KMS-11 (cell line): ENCODE data around the gene HSBP1L1.

Source experiments
- H2AFZ ChIP-seq: fragments of 200-600 bp; sonication (generic); 2 replicates; pipeline ENCODE4 v1.6.1; 2016; ENCODE audit warnings: antibody characterized with exemption, mixed run types, low read depth
- H3K27ac ChIP-seq: fragments of 200-600 bp; sonication (generic); 2 replicates; pipeline ENCODE4 v1.6.1; 2016; ENCODE audit warnings: mild to moderate bottlenecking, mixed run types
- H3K27me3 ChIP-seq: fragments of 200-600 bp; sonication (generic); 2 replicates; pipeline ENCODE4 v1.6.1; 2017; ENCODE audit warnings: mild to moderate bottlenecking, low read depth, mixed run types, moderate library complexity; ENCODE audit not compliant: insufficient read depth
- H3K36me3 ChIP-seq: fragments of 200-600 bp; sonication (generic); 2 replicates; pipeline ENCODE4 v1.6.1; 2017; ENCODE audit warnings: mild to moderate bottlenecking, mixed run types; ENCODE audit not compliant: insufficient read depth
- H3K4me1 ChIP-seq: fragments of 200-600 bp; sonication (generic); 2 replicates; pipeline ENCODE4 v1.6.1; 2016; ENCODE audit warnings: mild to moderate bottlenecking, low read depth, mixed run types; ENCODE audit not compliant: poor library complexity, severe bottlenecking
- H3K4me2 ChIP-seq: fragments of 200-600 bp; sonication (generic); 2 replicates; pipeline ENCODE4 v1.7.0; 2016; ENCODE audit warnings: mild to moderate bottlenecking, mixed run types
- H3K4me3 ChIP-seq: fragments of 200-600 bp; sonication (generic); IDR thresholded peaks from 2 replicates; pipeline ENCODE4 v1.6.1; 2017; ENCODE audit warnings: low read depth, low read length, mixed read lengths; ENCODE audit not compliant: insufficient read depth
- H3K79me2 ChIP-seq: fragments of 200-600 bp; sonication (generic); 2 replicates; pipeline ENCODE4 v1.6.1; 2016; ENCODE audit warnings: low read depth, mixed run types; ENCODE audit not compliant: insufficient read depth
- H3K9ac ChIP-seq: fragments of 200-600 bp; sonication (generic); 2 replicates; pipeline ENCODE4 v1.6.1; 2016; ENCODE audit warnings: mild to moderate bottlenecking, mixed run types
- H4K20me1 ChIP-seq: fragments of 200-600 bp; sonication (generic); 2 replicates; pipeline ENCODE4 v1.6.1; 2016; ENCODE audit warnings: mild to moderate bottlenecking, mixed run types; ENCODE audit not compliant: insufficient read depth
- CTCF ChIP-seq: fragments of 200-600 bp; sonication (generic); conservative IDR thresholded peaks from 2 replicates; pipeline ENCODE4 v1.6.1; 2017; ENCODE audit warnings: low read depth, mild to moderate bottlenecking, antibody characterized with exemption, low read length, moderate library complexity, mixed read lengths

The HSBP1L1 gene

GRCh38 chr18:79986726-79987125, 22.3 kb downstream of the HSBP1L1 start:
- Histone ChIP-seq H3K79me2 (peaks cover 66% of the 10 kb centered on the region), H3K9ac (peak overlapping the region; percentile 96), H3K36me3 (no peaks in the 10 kb centered on the region; the same call in 1 of the 2 replicates), H2AFZ (no peak overlapping the region), H3K4me2 (peak overlapping the region; percentile 86), H3K27me3 (no peaks in the 10 kb centered on the region), H3K4me1 (peaks cover 30% of the 10 kb centered on the region), H4K20me1 (peaks cover 37% of the 10 kb centered on the region), H3K4me3 (peak overlapping the region; percentile 7), H3K27ac (no peak overlapping the region)
- no peak for TF ChIP-seq CTCF

GRCh38 chr18:79987566-79987965, 23.1 kb downstream of the HSBP1L1 start:
- Histone ChIP-seq H3K9ac (peak overlapping the region; percentile 96), H3K4me2 (peak overlapping the region; percentile 86), H3K79me2 (peaks cover 57% of the 10 kb centered on the region), H2AFZ (peak overlapping the region; percentile 88; the same call in 1 of the 2 replicates), H3K27ac (peak overlapping the region; percentile 88), H4K20me1 (peaks cover 31% of the 10 kb centered on the region), H3K36me3 (no peaks in the 10 kb centered on the region; the same call in 1 of the 2 replicates), H3K27me3 (no peaks in the 10 kb centered on the region), H3K4me1 (peaks cover 30% of the 10 kb centered on the region), H3K4me3 (peak overlapping the region; percentile 7)
- no peak for TF ChIP-seq CTCF

- peaks cover 26% of the 10 kb centered on the region for H4K20me1 ChIP-seq
- H3K4me2 ChIP-seq, result peak overlapping the region; percentile 86
- peak overlapping the region; percentile 7 for H3K4me3 ChIP-seq
- TF ChIP-seq CTCF, result 0 out of 2 replicates have a peak, but pooled peaks have one; percentile 29
- peak overlapping the region; percentile 88 for H2AFZ ChIP-seq
- H3K9ac ChIP-seq, result peak overlapping the region; percentile 96
- peaks cover 52% of the 10 kb centered on the region for H3K79me2 ChIP-seq
- peaks cover 30% of the 10 kb centered on the region for H3K4me1 ChIP-seq
- H3K27ac ChIP-seq, result peak overlapping the region; percentile 88
- no peaks in the 10 kb centered on the region for H3K27me3 ChIP-seq
- no peaks in the 10 kb centered on the region for H3K36me3 ChIP-seq
Measured at GRCh38 chr18:79988071-79988450, 23.6 kb downstream of the HSBP1L1 start.

GRCh38 chr18:79988451-79989194, 24.2 kb downstream of the HSBP1L1 start, which contains the start of gene TXNL4A:
TXNL4A (minus strand) TSS chr18:79988563; CDS start chr18:79988392, 171 bp downstream.
- H4K20me1 ChIP-seq, result peaks cover 20% of the 10 kb centered on the region
- no peaks in the 10 kb centered on the region for H3K36me3 ChIP-seq
- no peak for TF ChIP-seq CTCF
- peak within 1 kb of the TSS; percentile 86 for H3K4me2 ChIP-seq
- no peaks in the 10 kb centered on the region for H3K27me3 ChIP-seq
- peak within 1 kb of the TSS; percentile 88 for H3K27ac ChIP-seq
- H3K79me2 ChIP-seq, result peaks cover 47% of the 10 kb centered on the region
- peak within 1 kb of the TSS; percentile 96 for H3K9ac ChIP-seq
- H3K4me3 ChIP-seq, result peak within 1 kb of the TSS; percentile 7
- H3K4me1 ChIP-seq, result peaks cover 25% of the 10 kb centered on the region
- peak within 1 kb of the TSS; percentile 88 for H2AFZ ChIP-seq
